ENCODE measurements around the gene GLIPR1L2. TPM values are rescaled to one million over a fixed set of nuclear protein-coding genes. Genes with fewer than 3 reads are reported as not detected.

Gene GLIPR1L2
- total and polyA plus RNA-seq, 9 donors = 0.60 to 5.2 (median 2.0) TPM

- no peaks in the 10 kb centered on the region for H3K27me3 ChIP-seq
- no peak overlapping the region for H3K27ac ChIP-seq
- H3K36me3 ChIP-seq = no peaks in the 10 kb centered on the region
- intact Hi-C loops (cut with DNase I) = no loop called here
- H3K4me1 ChIP-seq (ENCODE audit: insufficient read depth) = no peaks in the 10 kb centered on the region
- TF ChIP-seq, protein P1, sequence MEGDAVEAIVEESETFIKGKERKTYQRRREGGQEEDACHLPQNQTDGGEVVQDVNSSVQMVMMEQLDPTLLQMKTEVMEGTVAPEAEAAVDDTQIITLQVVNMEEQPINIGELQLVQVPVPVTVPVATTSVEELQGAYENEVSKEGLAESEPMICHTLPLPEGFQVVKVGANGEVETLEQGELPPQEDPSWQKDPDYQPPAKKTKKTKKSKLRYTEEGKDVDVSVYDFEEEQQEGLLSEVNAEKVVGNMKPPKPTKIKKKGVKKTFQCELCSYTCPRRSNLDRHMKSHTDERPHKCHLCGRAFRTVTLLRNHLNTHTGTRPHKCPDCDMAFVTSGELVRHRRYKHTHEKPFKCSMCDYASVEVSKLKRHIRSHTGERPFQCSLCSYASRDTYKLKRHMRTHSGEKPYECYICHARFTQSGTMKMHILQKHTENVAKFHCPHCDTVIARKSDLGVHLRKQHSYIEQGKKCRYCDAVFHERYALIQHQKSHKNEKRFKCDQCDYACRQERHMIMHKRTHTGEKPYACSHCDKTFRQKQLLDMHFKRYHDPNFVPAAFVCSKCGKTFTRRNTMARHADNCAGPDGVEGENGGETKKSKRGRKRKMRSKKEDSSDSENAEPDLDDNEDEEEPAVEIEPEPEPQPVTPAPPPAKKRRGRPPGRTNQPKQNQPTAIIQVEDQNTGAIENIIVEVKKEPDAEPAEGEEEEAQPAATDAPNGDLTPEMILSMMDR (IDR thresholded peaks at IDR 0.05) = no peak
- no peak for TF ChIP-seq POLR2A (IDR thresholded peaks at IDR 0.05)
- no peaks in the 10 kb centered on the region for H3K9me3 ChIP-seq
- DNase-seq = no peak
- WGBS, 3 donors = 88 to 96% (median 95%) methylated on average over 1 of the region's 1 CpG
- H3K4me3 ChIP-seq = no peak overlapping the region
Observed at GRCh38 chr12:75366629-75367028, 24.3 kb upstream of the GLIPR1L2 start.

DNA sequence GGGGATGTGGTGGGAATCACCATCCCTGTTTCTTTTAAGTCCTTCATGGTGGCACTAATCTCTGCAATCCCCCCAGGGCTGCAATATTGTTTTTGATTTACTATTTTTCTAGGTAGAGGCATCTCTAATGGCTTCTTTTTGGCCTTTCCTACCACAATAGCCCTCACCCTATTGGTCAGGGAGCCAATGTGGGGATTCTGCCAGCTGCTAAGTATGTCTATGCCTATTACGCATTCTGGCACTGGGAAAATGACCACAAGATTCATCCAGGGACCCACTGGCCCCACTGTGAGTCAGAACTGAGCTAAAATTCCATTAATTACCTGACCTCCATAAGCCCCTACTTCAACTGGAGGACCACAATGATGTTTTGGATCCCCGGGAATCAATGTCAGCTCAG, 15.9 kb upstream of the GLIPR1L2 start:
- WGBS, 3 donors = 97 to 100% (median 97%) methylated on average over 2 of the region's 2 CpGs
- no peak overlapping the region for H3K27ac ChIP-seq
- no peaks in the 10 kb centered on the region for H3K27me3 ChIP-seq
- H3K36me3 ChIP-seq = no peaks in the 10 kb centered on the region
- intact Hi-C loops (cut with DNase I) = no loop called here
- DNase-seq = no peak
- TF ChIP-seq POLR2A (IDR thresholded peaks at IDR 0.05) (no peak), EP300 (IDR thresholded peaks at IDR 0.05) (no peak)
- TF ChIP-seq, protein P1 (IDR thresholded peaks at IDR 0.05) = no peak
- H3K4me1 ChIP-seq (ENCODE audit: insufficient read depth) = no peaks in the 10 kb centered on the region
- no peak overlapping the region for H3K4me3 ChIP-seq
- H3K9me3 ChIP-seq = no peaks in the 10 kb centered on the region

GRCh38 chr12:75378354-75378753, 12.5 kb upstream of the GLIPR1L2 start:
- intact Hi-C loops (cut with DNase I) = no loop called here
- H3K9me3 ChIP-seq = no peaks in the 10 kb centered on the region
- no peak for TF ChIP-seq POLR2A (IDR thresholded peaks at IDR 0.05)
- no peak for TF ChIP-seq EP300 (IDR thresholded peaks at IDR 0.05)
- TF ChIP-seq, protein P1 (IDR thresholded peaks at IDR 0.05) = no peak
- no peak overlapping the region for H3K4me3 ChIP-seq
- WGBS, 3 donors = 74 to 88% (median 86%) methylated on average over 1 of the region's 1 CpG
- H3K36me3 ChIP-seq = no peaks in the 10 kb centered on the region
- H3K4me1 ChIP-seq (ENCODE audit: insufficient read depth) = no peaks in the 10 kb centered on the region
- no peak for DNase-seq
- H3K27me3 ChIP-seq = no peaks in the 10 kb centered on the region
- H3K27ac ChIP-seq = no peak overlapping the region

GRCh38 chr12:75389061-75389460, 1.8 kb upstream of the GLIPR1L2 start:
- 88 to 92% (median 88%) methylated on average over 1 of the region's 1 CpG for WGBS, 3 donors
- DNase-seq = no peak
- Histone ChIP-seq H3K27ac (peak overlapping the region in 1 of 2 donors; percentile 93), H3K36me3 (no peaks in the 10 kb centered on the region), H3K4me3 (no peak overlapping the region), H3K4me1 (ENCODE audit: insufficient read depth) (no peaks in the 10 kb centered on the region), H3K27me3 (no peaks in the 10 kb centered on the region), H3K9me3 (no peaks in the 10 kb centered on the region)
- TF ChIP-seq POLR2A (IDR thresholded peaks at IDR 0.05) (no peak), EP300 (IDR thresholded peaks at IDR 0.05) (no peak)
- TF ChIP-seq, protein P1 (IDR thresholded peaks at IDR 0.05) = no peak
- intact Hi-C loops (cut with DNase I) = no loop called here

All from ovary (tissue), 9 donors.